HG03565 (cell line): ENCODE data around the gene CYP4F2.
"Not testable (repeated sequence)": the region's sequence is repeated elsewhere in the genome, so short reads cannot be mapped to it uniquely, and the experiment has no call there.

Experiments used
- ATAC-seq: cut with Tn5 transposase; IDR thresholded peaks from one replicate; pipeline ENCODE4 v1.9.1; 2021; ENCODE audit warnings: mild to moderate bottlenecking, moderate library complexity; ENCODE audit not compliant: unreplicated experiment

CYP4F2 gene

DNA sequence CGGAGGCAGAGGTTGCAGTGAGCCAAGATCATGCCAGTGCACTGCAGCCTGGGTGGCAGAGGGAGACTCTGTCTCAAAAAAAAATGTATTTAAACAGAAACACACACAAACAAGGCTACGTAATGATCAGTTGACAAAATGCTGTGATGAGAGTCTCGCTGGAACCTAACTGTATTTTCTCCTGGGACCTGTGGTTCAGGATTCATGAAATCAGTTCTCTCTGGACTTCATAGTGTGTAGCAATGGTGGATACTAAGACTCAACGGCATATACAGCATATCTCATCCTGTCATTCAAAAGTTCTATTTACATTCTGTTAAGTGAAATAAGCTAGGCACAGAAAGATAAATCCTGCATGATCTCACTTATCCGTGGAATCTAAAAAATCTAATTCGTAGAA is 37.4 kb downstream of the CYP4F2 start:
- no peak for ATAC-seq

DNA sequence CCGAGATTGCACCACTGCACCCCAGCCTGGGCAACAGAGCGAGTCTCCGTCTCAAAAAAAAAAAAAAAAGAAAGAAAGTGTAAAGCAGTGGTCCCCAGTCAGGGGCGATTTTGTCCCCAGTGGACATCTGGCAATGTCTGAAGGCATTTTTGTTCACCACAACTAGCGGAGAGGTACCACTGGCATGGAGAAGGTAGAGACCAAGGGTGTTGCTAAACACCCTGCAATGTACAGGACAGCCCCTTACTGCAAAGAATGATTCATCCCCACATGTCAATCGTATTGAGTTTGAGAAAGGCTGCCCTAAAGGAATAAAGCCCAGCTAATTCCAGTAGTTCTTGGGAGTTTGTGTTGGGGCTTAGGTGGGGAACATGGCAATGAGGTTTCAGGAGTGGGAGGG is 38.7 kb downstream of the CYP4F2 start:
- ATAC-seq = no peak

DNA sequence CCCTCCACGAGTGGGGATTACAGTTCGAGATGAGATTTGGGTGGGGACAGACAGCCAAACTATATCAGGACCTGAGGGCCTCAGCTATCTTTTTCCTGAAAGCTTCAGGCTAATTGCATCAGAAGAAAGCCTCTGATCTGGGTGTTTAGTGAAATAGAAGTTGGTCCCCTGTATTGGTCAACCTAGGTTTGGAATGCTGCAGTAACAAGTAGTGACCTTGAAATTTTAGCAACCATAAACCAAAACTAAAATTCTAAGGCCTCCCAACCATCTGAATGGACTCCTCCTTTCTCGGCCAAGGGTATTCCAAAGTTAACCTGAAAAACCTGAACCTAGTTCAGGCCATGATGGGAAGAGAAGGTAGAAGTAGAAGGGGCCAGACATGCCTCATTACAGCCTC is 47.5 kb downstream of the CYP4F2 start:
- ATAC-seq = no peak

DNA sequence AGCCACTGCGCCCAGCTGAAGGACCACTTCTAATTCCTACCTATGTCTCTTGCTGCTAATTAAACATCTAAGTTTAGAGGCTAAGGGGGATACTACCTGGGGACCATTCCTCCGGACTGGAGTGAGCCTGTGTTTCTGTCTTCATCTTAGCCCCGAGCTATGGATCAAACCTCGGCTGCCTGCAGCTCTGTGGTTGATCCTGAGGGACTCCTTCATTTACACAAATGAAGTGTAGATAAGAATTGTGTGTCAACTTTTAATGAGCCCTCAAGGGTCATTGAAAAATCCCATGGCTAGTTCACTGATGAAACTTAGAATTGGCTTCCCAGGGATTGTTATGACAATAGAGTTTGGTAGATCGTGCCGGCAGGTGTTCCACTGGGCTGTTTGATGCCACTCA is 51.0 kb downstream of the CYP4F2 start:
- ATAC-seq = no peak

DNA sequence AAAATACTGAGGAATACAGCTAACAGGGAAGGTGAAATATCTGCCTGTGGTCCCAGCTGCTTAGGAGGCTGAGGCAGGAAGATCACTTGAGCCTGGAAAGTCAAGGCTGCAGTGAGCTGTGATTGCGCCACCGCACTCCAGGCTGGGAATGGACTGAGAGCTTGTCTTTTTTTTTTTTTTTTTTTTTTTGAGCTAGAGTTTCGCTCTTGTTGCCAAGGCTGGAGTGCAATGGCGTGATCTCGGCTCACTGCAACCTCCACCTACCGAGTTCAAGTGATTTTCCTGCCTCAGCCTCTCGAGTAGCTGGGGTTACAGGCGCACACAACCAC is 54.0 kb downstream of the CYP4F2 start:
- not testable (repeated sequence) for ATAC-seq

DNA sequence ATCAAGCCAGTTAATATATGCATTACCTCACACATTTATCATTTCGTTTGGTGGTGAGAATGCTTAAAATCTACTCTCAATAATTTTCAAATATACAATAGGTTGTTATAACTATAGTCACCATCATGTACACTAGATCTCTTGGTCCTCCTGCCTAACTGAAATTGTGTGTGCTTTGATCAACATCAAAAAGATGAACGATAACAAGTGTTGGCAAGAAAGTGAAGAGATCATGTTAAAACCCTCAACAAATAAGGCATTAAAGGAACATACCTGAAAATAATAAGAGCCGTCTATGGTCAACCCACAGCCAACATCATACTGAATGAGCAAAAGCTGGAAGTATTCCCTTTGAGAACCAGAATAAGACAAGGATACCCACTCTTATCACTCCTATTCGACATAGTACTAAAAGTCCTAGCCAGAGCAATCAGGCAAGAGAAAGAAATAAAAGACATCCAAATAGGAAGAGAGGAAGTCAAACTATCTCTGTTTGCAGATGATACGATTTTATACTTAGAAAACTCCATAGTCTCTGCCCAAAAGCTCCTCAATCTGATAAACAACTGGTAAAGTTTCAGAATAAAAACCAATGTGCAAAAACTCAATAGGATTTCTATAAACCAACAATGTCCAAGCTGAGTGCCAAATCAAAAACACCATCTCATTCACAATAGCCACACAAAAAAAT is 54.5 kb downstream of the CYP4F2 start:
- ATAC-seq = no peak

DNA sequence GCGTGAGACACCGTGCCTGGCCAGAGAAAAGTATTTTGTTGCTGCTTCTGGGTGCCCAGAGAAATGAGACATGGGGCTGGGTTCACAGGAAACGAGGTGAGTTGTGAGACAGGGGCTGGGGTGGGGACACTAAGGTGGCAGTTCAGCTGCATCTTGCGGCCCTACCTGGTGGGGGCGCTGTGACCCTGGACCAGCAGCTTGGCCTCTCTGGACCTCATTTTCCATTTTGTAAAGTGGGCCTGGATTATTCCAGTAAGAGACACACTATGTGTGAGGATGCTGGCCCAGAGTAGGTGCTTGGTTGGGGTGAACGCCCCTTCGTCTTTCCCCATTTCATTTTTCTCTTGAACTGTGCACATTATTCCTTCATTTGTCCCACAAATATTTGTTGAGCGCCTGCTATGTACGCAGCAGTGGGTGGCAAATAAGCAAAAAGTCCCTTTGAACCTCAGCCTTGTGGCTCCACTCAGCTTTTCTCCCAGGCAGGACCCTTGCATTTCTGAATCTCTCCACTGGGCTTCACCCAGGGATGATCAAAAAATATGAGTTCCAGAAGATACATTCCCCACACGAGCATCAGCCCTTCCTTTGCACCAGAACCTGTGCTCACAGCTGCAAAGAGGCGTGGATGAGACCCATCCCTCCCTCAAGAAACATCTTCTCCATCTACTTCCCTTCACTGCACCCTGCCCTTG is 55.9 kb downstream of the CYP4F2 start:
- ATAC-seq = no peak

DNA sequence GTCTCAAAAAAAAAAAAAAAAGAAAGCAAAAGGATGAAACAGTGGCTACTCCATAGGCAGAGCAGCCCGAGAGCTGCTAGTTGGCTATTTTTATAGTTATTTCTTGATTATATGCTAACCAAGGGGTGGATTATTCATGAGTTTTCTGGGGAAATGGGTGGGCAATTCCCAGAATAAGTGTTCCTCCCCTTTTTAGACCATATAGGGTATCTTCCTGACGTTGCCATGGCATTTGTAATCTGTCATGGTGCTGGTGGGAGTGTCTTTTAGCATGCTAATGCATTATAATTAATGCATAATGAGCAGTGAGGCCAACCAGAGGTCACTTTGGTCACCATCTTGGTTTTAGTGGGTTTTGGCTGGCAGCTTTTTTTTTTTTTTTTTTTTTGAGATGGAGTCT is 57.0 kb downstream of the CYP4F2 start:
- no peak for ATAC-seq

DNA sequence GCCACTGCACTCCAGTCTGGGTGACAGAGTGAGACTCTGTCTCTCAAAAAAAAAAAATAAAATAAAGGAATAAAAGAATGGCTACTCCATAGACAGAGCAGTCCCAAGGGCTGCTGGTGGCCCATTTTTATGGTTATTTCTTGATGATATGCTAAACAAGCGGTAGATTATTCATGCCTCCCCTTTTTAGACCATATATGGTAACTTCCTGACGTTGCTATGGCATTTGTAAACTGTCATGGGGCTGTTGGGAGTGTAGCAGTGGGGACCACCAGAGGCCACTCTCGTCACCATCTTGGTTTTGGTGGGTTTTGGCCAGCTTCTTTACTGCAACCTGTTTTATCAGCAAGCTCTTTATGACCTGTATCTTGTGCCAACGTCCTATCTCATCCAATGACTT is 58.0 kb downstream of the CYP4F2 start:
- ATAC-seq = not testable (repeated sequence)

DNA sequence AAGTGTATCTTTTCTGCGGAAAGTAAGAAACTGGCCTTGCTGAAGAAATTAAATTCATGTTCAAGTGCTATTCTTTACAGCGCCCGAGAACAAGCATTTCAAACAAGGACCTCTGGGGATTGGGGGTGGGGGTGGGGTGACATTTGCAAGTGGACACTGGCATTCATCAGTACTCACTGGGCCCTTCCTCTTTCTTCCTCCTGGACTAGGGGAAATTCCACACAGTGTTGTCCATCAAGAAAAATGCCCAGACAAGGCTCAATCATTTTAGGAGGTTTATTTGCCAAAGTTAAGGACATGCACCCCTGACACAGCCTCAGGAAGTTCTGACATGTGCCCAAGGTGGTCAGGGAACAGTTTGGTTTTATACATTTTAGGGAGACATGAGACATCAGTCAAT is 59.5 kb downstream of the CYP4F2 start:
- no peak for ATAC-seq

DNA sequence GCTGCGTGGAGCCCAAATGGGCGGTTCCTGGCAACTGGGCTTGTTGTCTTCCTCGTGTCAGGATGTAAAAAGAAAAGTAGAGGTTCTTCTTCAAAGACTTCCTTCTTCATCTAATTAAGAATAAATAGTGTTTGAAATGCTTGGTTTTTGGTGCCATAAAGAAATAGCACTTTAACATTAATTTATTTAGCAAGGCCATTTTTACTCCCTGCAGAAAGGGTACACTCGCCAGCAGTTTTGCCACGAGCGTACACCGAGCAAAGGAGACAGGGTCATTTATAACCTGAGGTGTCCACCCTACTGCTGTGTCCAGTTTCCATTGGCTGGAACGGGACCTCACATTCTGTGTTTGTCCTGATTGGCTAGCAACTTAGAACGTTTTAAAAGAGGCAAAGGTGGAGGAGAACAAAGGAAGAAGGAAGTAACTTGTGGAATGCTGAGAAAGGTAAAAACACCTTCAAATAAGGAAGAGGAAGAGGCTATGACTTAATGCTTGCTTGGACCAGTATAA is 60.6 kb downstream of the CYP4F2 start:
- no peak for ATAC-seq

DNA sequence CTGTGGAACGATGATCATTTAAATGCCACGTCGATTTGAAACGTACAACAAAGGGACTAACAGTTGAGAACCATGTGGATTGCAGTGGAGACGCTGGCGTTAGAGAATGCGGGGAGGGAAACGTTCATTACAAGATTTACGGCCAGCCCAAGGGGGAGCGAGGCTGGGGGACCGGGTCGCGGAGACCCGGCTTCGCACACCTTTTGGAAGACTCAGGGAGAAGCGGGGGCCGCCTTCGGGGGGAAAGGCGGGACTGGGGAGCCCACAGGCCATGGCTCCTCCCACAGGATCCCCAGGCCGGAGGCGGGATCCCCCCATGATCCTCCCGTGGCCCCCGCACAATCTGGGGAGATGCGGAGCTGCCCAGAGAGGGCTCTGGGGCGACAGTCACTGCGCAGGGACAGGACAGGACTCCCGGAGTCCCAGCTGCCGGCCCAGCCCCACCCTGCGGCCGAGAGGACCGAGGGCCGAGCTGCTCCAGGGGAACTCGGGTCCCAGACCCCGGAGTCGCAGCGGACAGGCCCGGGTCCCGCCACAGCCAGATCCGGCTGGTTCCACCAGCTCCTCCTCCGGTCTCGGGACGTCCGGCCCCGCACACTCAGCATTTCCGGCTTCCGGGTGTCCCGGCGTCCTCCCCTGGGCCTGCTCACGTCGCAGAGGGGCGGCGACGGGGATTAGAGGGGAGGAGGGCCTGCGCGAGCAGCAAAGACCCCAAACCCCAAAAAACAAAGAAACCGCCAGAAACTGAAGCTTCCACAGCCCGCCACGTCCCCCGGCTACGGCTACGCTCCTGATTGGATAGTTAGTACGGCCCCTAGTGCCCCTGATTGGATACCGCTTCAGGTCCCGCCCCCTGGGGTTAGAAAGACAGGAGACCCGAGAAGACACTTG is 61.3 kb downstream of the CYP4F2 start:
- ATAC-seq = peak; percentile 91

DNA sequence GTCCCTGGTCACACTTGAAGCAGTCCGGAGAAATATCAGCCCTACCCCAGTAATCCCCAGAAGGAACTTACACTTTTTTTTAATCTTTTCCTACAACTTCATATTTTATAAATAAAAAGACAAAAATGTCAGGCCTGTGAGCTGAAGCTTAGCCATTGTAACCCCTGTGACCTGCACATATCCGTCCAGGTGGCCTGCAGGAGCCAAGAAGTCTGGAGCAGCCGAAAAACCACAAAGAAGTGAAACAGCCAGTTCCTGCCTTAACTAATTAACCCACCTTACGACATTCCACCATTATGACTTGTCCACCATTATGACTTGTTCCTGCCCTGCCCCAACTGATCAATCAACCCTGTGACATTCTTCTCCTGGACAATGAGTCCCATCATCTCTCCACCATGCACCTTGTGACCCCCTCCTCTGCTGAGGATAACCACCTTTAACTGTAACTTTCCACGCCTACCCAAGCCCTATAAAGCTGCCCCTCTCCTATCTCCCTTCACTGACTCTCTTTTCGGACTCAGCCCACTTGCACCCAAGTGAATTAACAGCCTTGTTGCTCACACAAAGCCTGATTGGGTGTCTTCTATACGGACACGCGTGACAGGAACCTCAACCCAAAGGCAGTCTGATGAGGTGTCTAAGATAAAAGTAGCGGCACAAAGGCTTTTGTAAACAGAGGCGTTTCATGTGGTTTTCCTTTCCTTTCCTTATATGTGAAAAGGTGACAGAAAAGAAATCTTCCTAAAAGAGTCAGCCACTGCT is 62.1 kb downstream of the CYP4F2 start:
- ATAC-seq = not testable (repeated sequence)

DNA sequence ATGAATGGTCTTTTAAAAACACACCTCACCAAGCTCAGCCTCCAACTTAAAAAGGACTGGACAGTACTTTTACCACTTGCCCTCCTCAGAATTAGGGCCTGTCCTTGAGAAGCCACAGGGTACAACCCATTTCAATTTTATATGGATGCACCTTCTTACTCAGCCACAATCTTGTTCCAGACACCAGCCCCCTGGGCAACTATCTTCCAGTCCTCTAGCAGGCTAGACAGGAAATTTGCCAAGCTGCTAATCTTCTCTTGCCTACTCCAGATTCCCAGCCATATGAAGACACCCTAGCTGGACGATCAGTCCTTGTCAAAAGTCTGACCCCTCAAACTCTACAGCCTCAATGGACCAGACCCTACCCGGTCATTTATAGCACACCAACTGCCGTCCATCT is 63.6 kb downstream of the CYP4F2 start:
- ATAC-seq = not testable (repeated sequence)

DNA sequence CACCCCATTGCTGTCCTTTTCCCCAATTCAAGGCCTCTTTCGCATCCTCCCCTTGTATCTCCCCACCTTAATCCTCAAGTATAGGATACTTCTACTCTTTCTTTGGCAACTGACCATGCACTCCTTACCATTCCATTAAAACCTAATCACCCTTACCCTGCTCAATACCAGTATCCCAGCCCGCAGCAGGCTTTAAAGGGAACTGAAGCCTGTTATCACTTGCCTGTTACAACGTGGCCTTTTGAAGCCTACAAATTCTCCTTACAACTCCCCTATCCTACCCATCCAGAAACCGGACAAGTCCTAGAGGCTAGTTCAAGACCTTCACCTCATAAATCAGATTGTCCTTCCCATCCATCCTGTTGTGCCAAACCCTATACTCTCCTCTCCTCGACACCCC is 66.2 kb downstream of the CYP4F2 start:
- ATAC-seq = no peak

DNA sequence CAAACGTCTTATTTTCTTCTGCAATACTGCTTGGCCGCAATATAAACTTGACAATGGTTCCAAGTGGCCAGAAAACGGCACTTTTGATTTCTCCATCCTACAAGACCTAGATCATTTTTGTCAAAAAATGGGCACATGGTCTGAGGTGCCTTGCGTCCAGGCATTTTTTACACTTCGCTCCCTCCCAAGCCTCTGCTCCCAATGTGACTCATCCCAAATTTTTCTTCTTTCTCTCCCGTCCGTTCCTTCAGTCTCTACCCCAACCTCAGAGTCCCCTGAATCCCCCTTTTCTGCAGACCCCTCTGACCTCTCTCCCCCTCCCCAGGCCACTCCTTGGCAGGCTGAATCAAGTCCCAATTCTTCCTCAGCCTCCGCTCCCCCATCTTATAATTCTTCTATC is 68.1 kb downstream of the CYP4F2 start:
- ATAC-seq = no peak

DNA sequence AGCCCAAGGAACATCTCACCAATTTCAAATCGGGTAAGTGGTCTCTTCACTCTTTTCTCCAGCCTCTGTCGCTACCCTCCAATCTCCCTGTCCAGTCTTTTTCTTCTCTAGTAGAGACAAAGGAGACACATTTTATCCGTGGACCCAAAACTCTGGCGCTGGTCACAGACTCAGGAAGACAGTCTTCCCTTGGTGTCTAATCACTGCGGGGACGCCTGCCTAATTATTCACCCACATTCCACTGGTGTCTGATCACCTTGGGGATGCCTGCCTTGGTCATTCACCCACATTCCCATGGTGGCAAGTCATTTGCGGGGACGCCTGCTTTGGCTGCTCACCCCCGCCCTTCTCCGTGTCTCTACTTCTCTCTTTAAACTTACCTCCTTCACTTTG is 68.6 kb downstream of the CYP4F2 start:
- no peak for ATAC-seq

DNA sequence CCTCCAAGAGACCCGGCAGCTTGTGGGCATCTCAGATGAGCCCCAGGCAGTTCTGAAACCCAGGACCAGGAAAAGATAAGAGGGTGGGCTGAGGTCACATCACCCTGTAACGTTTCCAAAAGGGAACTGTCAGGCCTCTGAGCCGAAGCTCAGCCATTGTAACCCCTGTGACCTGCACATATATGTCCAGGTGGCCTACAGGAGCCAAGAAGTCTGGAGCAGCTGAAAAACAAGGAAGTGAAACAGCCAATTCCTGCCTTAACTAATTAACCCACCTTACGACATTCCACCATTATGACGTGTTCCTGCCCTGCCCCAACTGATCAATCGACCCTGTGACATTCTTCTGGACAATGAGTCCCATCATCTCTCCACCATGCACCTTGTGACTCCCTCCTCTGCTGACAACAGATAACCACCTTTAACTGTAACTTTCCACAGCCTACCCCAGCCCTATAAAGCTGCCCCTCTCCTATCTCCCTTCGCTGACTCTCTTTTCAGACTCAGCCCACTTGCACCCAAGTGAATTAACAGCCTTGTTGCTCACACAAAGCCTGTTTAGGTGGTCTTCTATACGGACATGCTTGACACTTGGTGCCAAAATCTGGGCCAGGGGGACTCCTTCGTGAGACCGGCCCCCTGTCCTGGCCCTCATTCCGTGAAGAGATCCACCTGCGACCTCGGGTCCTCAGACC is 69.1 kb downstream of the CYP4F2 start:
- ATAC-seq = not testable (repeated sequence)

DNA sequence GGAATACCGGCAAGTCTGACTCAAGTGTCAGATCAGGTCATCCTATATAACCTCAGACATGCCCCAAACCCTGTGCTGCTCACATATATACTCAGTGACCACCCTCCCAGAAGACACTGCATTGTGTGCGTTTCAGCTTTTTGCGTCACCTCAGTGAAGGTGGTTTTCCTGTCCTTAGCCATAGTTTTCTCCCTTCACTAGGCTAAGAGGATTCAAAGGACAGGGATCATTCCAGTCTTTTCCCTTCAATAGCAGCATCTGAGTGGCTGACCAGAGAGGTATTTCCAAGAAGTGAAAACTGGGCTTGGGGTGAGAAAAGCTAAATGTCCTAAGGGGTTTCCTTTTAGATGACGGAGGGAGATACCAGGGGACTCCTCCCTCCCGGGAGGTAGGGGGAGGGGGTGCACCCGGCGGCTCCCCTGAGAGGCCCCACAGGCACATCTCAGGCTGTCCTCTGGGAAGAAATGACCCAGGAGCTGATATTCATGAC is 69.7 kb downstream of the CYP4F2 start:
- no peak for ATAC-seq
